ENCODE measurements around the gene DSCAML1.
A peak's percentile ranks its signal among the peaks of the same experiment; 100 is the strongest.

The DSCAML1 gene

DNA sequence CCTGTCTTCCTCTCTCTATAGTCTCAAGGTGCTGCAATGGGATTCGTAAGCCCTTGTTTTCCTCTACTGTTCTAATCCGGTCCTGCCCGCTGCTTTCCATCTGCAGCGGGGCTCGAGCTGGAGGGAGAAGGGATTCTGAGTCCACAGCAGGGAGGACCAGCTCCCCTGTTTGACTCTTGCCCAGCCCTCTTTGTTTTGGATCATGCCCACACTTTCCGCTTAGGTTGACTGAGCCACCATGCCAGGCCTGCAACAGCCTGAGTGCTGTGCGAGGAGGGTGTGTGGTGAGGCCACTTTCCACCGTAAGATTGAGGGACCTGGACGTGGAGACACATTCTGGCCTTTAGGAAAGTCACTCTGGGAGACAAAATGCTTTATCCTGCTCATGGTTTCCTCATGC, 411.1 kb downstream of the DSCAML1 start:
- no peak for DNase-seq

DNA sequence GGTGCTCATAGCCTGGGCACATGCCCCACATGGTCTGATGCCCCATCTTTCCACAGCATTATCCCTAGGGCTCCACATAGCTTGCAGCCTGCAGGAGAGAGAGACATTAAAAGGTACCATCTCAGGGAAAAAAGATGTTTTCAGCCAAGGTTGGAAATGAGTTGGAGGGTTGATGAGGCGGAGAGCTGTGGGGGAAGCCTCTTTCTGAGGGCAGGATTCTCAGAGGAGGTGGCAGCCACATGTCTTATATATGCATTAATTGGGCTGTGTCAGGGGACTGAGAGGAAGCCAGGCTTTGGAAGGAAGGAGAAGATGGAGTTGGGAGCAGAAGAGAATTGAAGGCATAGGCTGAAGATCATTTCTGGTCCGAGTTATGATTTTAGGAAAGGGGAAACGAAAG, 411.5 kb downstream of the DSCAML1 start:
- no peak for DNase-seq

DNA sequence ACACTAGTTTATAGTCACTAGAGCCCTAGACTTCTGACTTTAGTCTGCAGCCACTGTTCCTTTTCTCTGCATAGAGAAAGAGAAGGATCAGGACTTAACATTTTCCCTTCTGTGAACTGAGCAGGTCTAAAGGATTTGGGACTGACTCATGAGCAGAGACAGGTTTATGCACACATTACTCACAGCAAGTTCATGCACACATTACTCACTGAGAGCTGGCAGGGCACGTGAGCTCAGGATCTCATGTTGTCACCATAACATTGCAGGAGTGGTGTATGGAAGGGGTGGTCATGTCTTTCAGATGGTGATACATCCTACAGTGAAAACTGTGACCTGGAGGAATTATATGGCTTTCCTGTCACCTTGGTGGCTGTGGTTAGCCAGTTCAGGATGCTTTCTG, 413.0 kb downstream of the DSCAML1 start:
- DNase-seq, result no peak

DNA sequence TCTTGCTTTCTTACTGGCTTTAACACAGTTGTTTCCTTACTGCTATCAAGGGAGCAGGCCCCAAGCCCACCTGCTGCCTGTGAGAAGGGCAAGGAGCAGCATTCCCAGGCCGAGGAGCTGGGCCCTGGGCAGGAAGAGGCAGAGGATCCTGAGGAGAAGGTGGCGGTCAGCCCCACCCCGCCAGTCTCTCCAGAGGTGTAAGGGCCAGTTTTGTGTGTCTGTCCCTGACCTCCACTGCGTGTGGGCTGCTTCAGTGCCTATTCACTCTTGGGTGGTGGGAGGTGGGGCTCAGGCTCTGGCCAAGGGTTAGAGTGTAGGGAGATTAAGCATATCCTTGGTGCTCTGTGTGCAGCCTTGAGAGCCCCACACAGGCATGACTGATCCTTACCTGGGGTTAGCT, 414.3 kb downstream of the DSCAML1 start:
- DNase-seq, result no peak

DNA sequence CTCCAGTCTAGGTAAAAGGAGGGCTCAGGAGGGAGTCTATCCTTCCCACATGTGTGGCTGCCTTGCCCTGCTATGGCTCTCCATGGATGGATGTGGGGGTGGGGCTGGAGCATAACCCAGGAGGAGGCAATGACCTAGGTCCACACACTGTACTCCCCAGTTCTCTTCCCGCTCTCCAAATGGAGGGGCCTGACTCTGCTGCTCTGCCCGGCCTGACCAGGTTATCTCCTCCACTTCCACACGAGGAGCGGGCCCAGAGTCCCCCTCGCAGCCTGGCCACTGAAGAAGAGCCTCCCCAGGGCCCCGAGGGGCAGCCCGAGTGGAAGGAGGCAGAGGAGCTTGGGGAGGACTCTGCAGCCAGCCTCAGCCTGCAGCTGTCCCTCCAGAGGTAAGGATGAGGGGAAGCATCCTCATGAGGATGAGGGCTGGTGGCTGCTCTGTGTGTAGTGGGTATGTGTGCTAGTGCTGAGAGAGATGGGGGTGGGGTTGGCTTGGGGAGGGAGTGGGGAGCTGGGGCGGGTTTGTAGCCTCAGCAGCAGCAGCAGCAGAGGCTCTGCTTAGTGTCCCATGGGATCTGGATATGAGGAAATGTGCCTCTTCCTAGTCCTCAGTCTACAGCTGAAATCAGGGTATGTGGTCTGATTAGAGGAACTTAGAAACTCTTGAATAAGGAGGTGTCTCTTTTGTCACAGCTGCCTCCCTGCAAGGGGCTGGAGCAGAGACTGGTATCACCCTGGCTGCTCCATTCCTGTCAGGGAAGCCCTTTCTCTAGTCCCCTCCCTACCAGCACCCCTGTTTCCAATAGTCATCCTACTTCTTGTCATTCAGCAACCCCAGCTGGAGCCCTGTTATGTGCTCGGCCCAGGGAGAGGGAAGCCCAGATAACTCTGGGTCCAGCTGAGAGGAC, 415.3 kb downstream of the DSCAML1 start:
- peak; percentile 42 for DNase-seq

DNA sequence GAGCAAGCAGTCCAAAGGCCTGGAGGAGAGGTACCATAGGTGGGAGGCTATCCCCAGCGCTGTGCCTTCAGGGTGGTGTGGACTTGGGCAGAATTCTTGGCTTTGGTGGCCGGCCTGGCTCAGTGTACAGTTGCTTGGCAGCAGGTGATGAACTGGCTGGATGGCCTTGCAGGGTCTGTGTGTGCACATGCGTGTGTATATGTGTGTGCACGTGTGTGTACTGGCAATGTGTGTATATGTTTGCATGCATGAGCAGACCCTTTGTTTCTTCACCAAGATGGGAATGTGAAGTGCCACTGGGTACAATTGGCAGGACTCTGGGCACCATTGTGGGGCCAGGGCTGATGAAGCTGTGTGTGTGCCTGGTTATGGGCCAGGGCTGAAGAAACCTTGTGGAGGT, 416.3 kb downstream of the DSCAML1 start:
- DNase-seq, result no peak

DNA sequence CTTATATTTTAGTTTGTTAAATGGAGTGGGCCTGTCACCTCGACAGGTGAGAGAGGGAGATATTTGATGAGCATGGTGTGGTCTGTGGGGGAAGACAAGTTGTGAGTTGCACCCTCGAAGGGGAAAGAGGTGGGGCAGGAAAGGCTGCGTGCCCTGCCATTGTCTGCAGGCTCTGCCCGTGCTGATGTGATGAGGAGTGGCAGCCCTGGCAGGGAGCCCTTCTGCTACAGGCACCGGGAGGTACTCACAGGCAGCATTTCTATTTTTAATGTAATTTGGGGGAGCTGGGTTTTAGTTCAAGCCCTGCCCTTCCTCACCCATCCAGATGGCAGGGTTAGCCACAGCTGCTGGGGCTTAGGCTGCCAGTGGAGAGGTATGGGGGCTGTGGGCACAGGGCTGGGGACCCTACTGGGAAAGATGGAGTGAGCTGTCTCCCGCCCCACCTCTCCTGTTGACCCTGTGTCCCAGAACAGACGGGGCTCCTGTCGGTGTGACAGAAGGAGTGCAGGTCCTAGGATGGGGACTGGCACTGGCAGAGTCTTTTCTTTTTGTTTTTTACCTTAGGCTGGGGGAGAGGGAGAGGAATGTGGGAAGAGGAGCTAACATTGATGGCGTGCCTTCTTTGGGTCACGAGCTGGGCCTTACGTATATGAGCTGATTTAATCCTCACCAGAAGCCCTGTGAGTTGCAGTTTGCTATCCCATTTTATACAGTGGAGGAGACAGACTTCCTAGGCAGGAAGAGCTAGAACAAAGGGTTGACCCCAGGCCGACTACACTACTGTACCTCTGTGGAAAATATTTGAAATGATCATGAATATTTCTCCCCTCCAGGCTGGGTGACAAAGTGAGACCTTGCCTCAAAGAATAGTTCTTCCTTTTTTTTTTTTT, 417.8 kb downstream of the DSCAML1 start:
- no peak for DNase-seq

Measured in GF-D8 (cell line).